K562 (cell line): ENCODE results near the gene AREL1.

Experiments
- DNMT1 ChIP-seq: fragments of 450-650 bp; IDR thresholded peaks from 2 replicates; pipeline ENCODE4 v1.6.1; 2016; ENCODE audit warnings: antibody characterized with exemption, mild to moderate bottlenecking
- MAX ChIP-seq: sonication (generic); formaldehyde crosslinking; IDR thresholded peaks from 2 replicates; pipeline ENCODE4 v1.9.0; 2022; ENCODE audit warnings: mild to moderate bottlenecking, missing genetic modification reagents
- MED1 ChIP-seq: sonication (generic); formaldehyde crosslinking; IDR thresholded peaks from 2 replicates; pipeline ENCODE4 v1.8.1; 2023; ENCODE audit warnings: missing genetic modification reagents, borderline replicate concordance
- MYNN ChIP-seq, 2 experiments: sonication (generic); formaldehyde crosslinking in 1 of 2; IDR thresholded peaks; 2 replicates each; pipeline versions ENCODE4 v1.5.0 to v1.6.1; 2016 to 2020; ENCODE audit warnings: antibody characterized with exemption in 1 of 2, missing genetic modification reagents in 1 of 2
- NR2C2 ChIP-seq, 2 experiments: fragments of 200-800 bp in 1 of 2; sonication (Bioruptor generic) in 1 of 2; sonication (generic) in 1 of 2; formaldehyde crosslinking in 1 of 2; IDR thresholded peaks; 2 replicates each; pipeline versions ENCODE4 v1.6.1 to v1.8.0; 2016 to 2022; ENCODE audit warnings: mild to moderate bottlenecking in 1 of 2, missing compliant biosample characterization in 1 of 2, missing genetic modification characterization in 1 of 2, missing genetic modification reagents in 1 of 2
- SMARCE1 ChIP-seq: fragments of 450-650 bp; IDR thresholded peaks from 2 replicates; pipeline ENCODE4 v1.7.1; 2016; ENCODE audit warnings: mild to moderate bottlenecking
- TAF1 ChIP-seq: IDR thresholded peaks from 2 replicates; pipeline ENCODE4 v1.6.1; 2011; ENCODE audit warnings: mild to moderate bottlenecking, low read length, moderate library complexity; ENCODE audit not compliant: insufficient read depth, control insufficient read depth, severe bottlenecking; ENCODE audit errors: extremely low read depth
- TARDBP ChIP-seq: fragments of 450-650 bp; IDR thresholded peaks from 2 replicates; pipeline ENCODE4 v1.6.1; 2016
- YBX1 ChIP-seq: fragments of 450-650 bp; IDR thresholded peaks from 2 replicates; pipeline ENCODE4 v1.7.1; 2016; ENCODE audit warnings: mild to moderate bottlenecking
- TF ChIP-seq, protein P1 (sequence below), 3 experiments: IDR thresholded peaks in 2 of 3; conservative IDR thresholded peaks in 1 of 3; 2 replicates each; pipeline ENCODE4 v1.5.1; 2011 to 2012; ENCODE audit warnings: low read length in 3 of 3, mild to moderate bottlenecking in 3 of 3, control low read depth in 2 of 3, improper control_type of control experiment in 1 of 3, inconsistent platforms in 1 of 3, low read depth in 1 of 3, mixed read lengths in 1 of 3, moderate library complexity in 1 of 3; ENCODE audit not compliant: insufficient read depth in 2 of 3

DNA sequence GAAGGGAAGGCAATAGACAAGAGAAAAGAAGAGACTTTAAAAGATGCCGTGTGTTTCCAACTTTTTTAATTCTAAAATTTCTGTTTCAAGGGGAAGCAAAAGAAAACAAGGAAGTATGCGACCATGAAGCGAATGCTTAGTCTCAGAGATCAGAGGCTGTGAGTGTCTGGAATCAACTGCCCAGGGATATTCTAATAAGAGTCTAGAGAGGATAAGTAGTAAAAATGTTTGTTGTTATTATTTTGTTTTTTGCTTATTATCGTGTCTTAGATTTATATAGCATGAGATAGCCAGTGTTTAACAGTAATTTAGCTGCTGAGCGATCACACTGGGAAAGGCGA is 485 bp upstream of the AREL1 start:
- TF ChIP-seq DNMT1 (no peak), MYNN (IDR thresholded peaks at IDR 0.05) (no peak), MYNN (CRISPR knock-in tag; IDR thresholded peaks at IDR 0.05) (no peak), YBX1 (no peak), TARDBP (no peak), TAF1 (no peak), MAX (CRISPR knock-in tag) (no peak), NR2C2 (CRISPR knock-in tag; IDR thresholded peaks at IDR 0.05) (no peak), NR2C2 (tag; IDR thresholded peaks at IDR 0.05) (no peak), SMARCE1 (no peak), MED1 (CRISPR knock-in tag) (no peak)
- TF ChIP-seq, protein P1, sequence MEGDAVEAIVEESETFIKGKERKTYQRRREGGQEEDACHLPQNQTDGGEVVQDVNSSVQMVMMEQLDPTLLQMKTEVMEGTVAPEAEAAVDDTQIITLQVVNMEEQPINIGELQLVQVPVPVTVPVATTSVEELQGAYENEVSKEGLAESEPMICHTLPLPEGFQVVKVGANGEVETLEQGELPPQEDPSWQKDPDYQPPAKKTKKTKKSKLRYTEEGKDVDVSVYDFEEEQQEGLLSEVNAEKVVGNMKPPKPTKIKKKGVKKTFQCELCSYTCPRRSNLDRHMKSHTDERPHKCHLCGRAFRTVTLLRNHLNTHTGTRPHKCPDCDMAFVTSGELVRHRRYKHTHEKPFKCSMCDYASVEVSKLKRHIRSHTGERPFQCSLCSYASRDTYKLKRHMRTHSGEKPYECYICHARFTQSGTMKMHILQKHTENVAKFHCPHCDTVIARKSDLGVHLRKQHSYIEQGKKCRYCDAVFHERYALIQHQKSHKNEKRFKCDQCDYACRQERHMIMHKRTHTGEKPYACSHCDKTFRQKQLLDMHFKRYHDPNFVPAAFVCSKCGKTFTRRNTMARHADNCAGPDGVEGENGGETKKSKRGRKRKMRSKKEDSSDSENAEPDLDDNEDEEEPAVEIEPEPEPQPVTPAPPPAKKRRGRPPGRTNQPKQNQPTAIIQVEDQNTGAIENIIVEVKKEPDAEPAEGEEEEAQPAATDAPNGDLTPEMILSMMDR (IDR thresholded peaks at IDR 0.05 in 2 of 3, conservative IDR thresholded peaks at IDR 0.05 in 1 of 3; ENCODE audit: insufficient read depth in 2 of 3, low read depth in 1 of 3, low read length in 3 of 3), result no peak
